ENCODE results near the gene TFEB.

DNA sequence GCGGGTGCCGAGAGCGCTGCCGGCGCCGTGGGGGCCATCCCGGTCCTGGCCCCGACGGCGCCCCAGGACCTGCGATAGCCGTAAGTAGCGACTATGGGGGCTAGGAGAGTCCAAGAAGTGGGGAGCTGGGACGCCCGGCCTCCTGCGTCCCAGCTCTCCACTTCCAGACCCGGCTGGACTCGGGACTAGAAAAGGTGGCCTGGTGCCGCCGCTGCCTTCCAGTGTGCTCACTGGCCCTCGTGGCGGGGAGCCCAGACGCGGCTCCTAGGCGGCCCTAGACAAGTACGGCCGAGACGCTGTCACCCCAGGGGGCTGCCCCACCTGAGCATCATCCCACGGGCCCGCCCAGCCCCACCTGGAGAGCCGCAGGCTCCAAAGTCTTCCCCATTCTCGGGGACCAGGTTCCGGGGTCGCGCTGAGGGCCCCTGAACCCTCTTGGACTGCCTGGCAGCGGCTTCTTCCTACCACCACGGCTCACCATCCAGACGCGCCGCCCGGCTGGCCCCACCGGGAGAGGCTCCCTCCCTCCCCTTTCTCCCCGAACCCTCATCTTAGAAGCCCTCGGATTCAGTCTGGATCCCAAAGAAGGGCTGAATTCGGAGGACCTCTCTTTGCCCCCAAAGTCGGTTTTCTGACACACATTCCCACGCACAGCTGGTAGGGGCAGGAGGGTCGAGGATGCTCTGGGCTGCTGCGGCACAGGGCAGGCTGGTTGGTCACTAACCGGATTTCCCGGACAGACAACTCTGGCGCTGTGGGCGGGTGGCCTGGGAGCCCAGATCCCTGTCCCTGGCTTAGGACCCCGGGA lies 98.0 kb downstream of the TFEB start:
- TF ChIP-seq, protein P1, sequence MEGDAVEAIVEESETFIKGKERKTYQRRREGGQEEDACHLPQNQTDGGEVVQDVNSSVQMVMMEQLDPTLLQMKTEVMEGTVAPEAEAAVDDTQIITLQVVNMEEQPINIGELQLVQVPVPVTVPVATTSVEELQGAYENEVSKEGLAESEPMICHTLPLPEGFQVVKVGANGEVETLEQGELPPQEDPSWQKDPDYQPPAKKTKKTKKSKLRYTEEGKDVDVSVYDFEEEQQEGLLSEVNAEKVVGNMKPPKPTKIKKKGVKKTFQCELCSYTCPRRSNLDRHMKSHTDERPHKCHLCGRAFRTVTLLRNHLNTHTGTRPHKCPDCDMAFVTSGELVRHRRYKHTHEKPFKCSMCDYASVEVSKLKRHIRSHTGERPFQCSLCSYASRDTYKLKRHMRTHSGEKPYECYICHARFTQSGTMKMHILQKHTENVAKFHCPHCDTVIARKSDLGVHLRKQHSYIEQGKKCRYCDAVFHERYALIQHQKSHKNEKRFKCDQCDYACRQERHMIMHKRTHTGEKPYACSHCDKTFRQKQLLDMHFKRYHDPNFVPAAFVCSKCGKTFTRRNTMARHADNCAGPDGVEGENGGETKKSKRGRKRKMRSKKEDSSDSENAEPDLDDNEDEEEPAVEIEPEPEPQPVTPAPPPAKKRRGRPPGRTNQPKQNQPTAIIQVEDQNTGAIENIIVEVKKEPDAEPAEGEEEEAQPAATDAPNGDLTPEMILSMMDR (IDR thresholded peaks at IDR 0.05; ENCODE audit: low read depth, low read length, missing input control): no peak
- TF ChIP-seq RAD21 (IDR thresholded peaks at IDR 0.05) (no peak), HNF4A (conservative IDR thresholded peaks at IDR 0.05) (no peak), TAF1 (conservative IDR thresholded peaks at IDR 0.05) (no peak), NR2F2 (IDR thresholded peaks at IDR 0.05) (no peak), FOXA1 (IDR thresholded peaks at IDR 0.05) (no peak), JUND (IDR thresholded peaks at IDR 0.05) (no peak)
- TF ChIP-seq, protein P2, sequence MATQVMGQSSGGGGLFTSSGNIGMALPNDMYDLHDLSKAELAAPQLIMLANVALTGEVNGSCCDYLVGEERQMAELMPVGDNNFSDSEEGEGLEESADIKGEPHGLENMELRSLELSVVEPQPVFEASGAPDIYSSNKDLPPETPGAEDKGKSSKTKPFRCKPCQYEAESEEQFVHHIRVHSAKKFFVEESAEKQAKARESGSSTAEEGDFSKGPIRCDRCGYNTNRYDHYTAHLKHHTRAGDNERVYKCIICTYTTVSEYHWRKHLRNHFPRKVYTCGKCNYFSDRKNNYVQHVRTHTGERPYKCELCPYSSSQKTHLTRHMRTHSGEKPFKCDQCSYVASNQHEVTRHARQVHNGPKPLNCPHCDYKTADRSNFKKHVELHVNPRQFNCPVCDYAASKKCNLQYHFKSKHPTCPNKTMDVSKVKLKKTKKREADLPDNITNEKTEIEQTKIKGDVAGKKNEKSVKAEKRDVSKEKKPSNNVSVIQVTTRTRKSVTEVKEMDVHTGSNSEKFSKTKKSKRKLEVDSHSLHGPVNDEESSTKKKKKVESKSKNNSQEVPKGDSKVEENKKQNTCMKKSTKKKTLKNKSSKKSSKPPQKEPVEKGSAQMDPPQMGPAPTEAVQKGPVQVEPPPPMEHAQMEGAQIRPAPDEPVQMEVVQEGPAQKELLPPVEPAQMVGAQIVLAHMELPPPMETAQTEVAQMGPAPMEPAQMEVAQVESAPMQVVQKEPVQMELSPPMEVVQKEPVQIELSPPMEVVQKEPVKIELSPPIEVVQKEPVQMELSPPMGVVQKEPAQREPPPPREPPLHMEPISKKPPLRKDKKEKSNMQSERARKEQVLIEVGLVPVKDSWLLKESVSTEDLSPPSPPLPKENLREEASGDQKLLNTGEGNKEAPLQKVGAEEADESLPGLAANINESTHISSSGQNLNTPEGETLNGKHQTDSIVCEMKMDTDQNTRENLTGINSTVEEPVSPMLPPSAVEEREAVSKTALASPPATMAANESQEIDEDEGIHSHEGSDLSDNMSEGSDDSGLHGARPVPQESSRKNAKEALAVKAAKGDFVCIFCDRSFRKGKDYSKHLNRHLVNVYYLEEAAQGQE (IDR thresholded peaks at IDR 0.05): no peak
- TF ChIP-seq, protein P3, sequence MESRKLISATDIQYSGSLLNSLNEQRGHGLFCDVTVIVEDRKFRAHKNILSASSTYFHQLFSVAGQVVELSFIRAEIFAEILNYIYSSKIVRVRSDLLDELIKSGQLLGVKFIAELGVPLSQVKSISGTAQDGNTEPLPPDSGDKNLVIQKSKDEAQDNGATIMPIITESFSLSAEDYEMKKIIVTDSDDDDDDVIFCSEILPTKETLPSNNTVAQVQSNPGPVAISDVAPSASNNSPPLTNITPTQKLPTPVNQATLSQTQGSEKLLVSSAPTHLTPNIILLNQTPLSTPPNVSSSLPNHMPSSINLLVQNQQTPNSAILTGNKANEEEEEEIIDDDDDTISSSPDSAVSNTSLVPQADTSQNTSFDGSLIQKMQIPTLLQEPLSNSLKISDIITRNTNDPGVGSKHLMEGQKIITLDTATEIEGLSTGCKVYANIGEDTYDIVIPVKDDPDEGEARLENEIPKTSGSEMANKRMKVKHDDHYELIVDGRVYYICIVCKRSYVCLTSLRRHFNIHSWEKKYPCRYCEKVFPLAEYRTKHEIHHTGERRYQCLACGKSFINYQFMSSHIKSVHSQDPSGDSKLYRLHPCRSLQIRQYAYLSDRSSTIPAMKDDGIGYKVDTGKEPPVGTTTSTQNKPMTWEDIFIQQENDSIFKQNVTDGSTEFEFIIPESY (IDR thresholded peaks at IDR 0.05): no peak
- TF ChIP-seq, protein P4, sequence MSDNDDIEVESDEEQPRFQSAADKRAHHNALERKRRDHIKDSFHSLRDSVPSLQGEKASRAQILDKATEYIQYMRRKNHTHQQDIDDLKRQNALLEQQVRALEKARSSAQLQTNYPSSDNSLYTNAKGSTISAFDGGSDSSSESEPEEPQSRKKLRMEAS (IDR thresholded peaks at IDR 0.05): no peak
- TF ChIP-seq, protein P5, sequence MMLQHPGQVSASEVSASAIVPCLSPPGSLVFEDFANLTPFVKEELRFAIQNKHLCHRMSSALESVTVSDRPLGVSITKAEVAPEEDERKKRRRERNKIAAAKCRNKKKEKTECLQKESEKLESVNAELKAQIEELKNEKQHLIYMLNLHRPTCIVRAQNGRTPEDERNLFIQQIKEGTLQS (IDR thresholded peaks at IDR 0.05): no peak

Measured in liver (tissue), 3 donors.